HL-60 (cell line): ENCODE data around the gene STPG2.

Source experiments
- DNase-seq, 2 experiments: peaks; one replicate each; pipeline ENCODE4 v3.0.0-alpha.2; 2010 to 2020; ENCODE audit warnings: low read depth in 1 of 2, low spot score in 1 of 2
- H3K27ac ChIP-seq: fragments of 250-450 bp; sonication (Bioruptor Pico); replicated peaks from 2 replicates; pipeline ENCODE4 v1.5.1; 2020; ENCODE audit warnings: mild to moderate bottlenecking, moderate library complexity
- H3K27me3 ChIP-seq: fragments of 250-450 bp; sonication (Bioruptor Pico); 2 replicates; pipeline ENCODE4 v1.5.1; 2021; ENCODE audit warnings: mild to moderate bottlenecking, moderate library complexity; ENCODE audit not compliant: insufficient read depth, poor library complexity, severe bottlenecking
- H3K4me3 ChIP-seq: replicated peaks from 2 replicates; pipeline ENCODE4 v1.5.1; 2011; ENCODE audit warnings: mild to moderate bottlenecking, control low read depth, low read length; ENCODE audit not compliant: insufficient read depth
- GABPA ChIP-seq: IDR thresholded peaks from 2 replicates; pipeline ENCODE4 v1.6.1; 2012; ENCODE audit warnings: low read depth
- POLR2AphosphoS5 ChIP-seq: IDR thresholded peaks from 2 replicates; pipeline ENCODE4 v1.6.1; 2012; ENCODE audit warnings: low read depth
- SPI1 ChIP-seq: IDR thresholded peaks from 2 replicates; pipeline ENCODE4 v1.6.1; 2012; ENCODE audit warnings: low read depth, mild to moderate bottlenecking, borderline replicate concordance
- TF ChIP-seq, protein P1 (sequence below): IDR thresholded peaks from one replicate; pipeline ENCODE4 v1.5.1; 2011; ENCODE audit warnings: low read length, control low read depth, inconsistent platforms; ENCODE audit not compliant: insufficient read depth
- TF ChIP-seq, protein P2 (sequence below): IDR thresholded peaks from 2 replicates; pipeline ENCODE4 v1.6.1; 2012; ENCODE audit warnings: low read depth; ENCODE audit not compliant: insufficient replicate concordance

The STPG2 gene

DNA sequence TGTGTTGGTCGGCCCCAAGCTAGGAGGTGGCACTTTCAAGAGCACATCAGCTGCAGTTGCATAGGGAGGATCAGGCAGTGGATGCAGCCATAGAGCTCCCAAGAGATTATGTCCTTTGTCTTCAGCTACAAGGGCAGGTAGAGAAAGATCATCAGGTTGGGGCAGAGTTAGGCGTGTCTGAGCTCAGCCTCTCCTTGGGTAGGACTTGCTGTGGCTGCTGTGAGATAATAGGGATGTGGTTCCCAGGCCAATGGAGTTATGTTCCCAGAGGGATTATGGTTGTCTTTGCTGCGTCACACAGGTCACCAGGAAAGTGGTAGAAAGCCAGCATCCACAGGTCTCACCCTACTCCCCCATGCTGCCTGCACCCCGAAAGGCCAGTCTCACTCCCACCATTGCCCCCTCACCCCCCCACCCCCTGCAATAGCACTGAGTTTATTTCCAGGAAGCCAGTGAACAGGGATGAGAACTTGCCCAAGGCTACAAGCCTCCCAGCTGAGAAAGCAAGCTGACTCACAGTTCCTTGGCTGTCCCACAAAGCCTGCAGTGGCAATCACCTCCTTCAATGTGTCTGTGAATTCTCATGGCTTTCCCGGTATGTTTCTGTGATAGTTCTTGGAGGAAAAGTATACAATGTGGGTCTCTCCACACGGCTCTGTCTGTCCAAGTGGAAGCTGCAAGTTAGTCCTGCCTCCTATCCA, 148.4 kb downstream of the STPG2 start:
- Histone ChIP-seq H3K27ac (no peak overlapping the region), H3K27me3 (no peaks in the 10 kb centered on the region), H3K4me3 (no peak overlapping the region)
- no peak for DNase-seq
- TF ChIP-seq, protein P1, sequence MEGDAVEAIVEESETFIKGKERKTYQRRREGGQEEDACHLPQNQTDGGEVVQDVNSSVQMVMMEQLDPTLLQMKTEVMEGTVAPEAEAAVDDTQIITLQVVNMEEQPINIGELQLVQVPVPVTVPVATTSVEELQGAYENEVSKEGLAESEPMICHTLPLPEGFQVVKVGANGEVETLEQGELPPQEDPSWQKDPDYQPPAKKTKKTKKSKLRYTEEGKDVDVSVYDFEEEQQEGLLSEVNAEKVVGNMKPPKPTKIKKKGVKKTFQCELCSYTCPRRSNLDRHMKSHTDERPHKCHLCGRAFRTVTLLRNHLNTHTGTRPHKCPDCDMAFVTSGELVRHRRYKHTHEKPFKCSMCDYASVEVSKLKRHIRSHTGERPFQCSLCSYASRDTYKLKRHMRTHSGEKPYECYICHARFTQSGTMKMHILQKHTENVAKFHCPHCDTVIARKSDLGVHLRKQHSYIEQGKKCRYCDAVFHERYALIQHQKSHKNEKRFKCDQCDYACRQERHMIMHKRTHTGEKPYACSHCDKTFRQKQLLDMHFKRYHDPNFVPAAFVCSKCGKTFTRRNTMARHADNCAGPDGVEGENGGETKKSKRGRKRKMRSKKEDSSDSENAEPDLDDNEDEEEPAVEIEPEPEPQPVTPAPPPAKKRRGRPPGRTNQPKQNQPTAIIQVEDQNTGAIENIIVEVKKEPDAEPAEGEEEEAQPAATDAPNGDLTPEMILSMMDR: no peak
- TF ChIP-seq POLR2AphosphoS5 (no peak), GABPA (no peak), SPI1 (no peak)
- TF ChIP-seq, protein P2, sequence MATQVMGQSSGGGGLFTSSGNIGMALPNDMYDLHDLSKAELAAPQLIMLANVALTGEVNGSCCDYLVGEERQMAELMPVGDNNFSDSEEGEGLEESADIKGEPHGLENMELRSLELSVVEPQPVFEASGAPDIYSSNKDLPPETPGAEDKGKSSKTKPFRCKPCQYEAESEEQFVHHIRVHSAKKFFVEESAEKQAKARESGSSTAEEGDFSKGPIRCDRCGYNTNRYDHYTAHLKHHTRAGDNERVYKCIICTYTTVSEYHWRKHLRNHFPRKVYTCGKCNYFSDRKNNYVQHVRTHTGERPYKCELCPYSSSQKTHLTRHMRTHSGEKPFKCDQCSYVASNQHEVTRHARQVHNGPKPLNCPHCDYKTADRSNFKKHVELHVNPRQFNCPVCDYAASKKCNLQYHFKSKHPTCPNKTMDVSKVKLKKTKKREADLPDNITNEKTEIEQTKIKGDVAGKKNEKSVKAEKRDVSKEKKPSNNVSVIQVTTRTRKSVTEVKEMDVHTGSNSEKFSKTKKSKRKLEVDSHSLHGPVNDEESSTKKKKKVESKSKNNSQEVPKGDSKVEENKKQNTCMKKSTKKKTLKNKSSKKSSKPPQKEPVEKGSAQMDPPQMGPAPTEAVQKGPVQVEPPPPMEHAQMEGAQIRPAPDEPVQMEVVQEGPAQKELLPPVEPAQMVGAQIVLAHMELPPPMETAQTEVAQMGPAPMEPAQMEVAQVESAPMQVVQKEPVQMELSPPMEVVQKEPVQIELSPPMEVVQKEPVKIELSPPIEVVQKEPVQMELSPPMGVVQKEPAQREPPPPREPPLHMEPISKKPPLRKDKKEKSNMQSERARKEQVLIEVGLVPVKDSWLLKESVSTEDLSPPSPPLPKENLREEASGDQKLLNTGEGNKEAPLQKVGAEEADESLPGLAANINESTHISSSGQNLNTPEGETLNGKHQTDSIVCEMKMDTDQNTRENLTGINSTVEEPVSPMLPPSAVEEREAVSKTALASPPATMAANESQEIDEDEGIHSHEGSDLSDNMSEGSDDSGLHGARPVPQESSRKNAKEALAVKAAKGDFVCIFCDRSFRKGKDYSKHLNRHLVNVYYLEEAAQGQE: no peak

DNA sequence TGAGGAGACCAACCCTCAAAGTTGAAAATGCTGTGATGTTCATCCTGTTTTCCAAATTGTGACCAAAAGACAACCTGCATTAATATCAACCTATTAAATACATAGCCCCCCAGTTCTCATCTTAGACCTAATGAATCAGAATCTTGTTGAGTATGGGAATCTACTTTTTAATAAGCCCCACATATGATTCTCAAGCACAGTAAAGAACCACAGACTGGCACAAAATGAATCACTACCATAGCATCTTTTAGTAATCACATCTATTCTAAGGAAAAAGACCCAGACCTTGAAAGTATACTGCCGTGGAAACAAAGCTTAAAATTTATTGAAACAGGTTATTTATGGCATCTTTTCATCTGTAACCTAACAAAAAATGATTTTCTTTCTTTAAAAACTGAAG, 152.9 kb downstream of the STPG2 start:
- no peak for TF ChIP-seq POLR2AphosphoS5
- TF ChIP-seq GABPA: no peak
- TF ChIP-seq, protein P1: no peak
- no peak for TF ChIP-seq SPI1
- TF ChIP-seq, protein P2: no peak
- H3K27ac ChIP-seq: no peak overlapping the region
- DNase-seq: no peak
- no peak overlapping the region for H3K4me3 ChIP-seq
- H3K27me3 ChIP-seq: no peaks in the 10 kb centered on the region

DNA sequence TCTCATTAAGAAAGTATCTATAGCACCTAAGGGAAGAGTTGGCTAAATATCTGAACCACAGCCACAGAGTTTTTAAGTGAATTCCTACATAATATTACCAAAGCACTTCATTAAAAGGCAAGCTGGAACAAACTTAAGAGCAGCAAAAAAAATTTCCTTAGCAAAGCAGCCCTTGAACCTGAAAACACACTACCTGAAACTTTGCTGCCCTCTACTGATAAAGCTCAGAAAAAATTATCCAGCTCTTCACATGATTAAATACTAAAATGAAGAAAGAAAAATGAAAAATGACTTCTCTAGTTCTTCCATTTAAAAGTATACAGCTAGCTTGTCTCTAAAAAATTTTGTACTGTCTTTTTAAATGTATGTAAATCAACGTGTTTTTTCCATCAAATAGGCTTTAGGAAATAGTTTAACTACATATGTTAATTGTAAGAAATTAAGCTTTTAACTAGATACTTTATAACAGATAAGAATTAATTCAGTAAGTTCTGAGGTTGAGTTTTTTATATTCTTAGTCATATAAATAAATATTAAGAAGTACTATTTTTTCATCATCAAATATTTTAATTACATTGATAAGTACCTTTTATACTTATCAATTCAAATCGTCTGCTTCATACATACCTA, 156.1 kb downstream of the STPG2 start:
- no peak for DNase-seq
- no peaks in the 10 kb centered on the region for H3K27me3 ChIP-seq
- no peak overlapping the region for H3K4me3 ChIP-seq
- H3K27ac ChIP-seq: no peak overlapping the region
- no peak for TF ChIP-seq GABPA
- TF ChIP-seq, protein P2: no peak
- TF ChIP-seq, protein P1: no peak
- TF ChIP-seq SPI1: no peak
- no peak for TF ChIP-seq POLR2AphosphoS5
